GM12873 (cell line): ENCODE results near the gene CHRNB1.

Experiments
- CTCF ChIP-seq: IDR thresholded peaks from 2 replicates; pipeline ENCODE4 v1.5.1; 2012; ENCODE audit warnings: low read depth, mild to moderate bottlenecking, moderate library complexity, low read length, control low read depth; ENCODE audit not compliant: insufficient read depth; ENCODE audit errors: missing control alignments

Gene CHRNB1

GRCh38 chr17:7491583-7491982, 46.7 kb downstream of the CHRNB1 start:
- TF ChIP-seq CTCF, result no peak

GRCh38 chr17:7493941-7494340, 49.1 kb downstream of the CHRNB1 start:
- TF ChIP-seq CTCF, result no peak

GRCh38 chr17:7495906-7496434, 51.1 kb downstream of the CHRNB1 start:
- TF ChIP-seq CTCF, result no peak

GRCh38 chr17:7496470-7497183, 51.8 kb downstream of the CHRNB1 start:
- no peak for TF ChIP-seq CTCF

- no peak for TF ChIP-seq CTCF
Observed at GRCh38 chr17:7497228-7497627, 52.4 kb downstream of the CHRNB1 start.

- TF ChIP-seq CTCF, result no peak
Observed at GRCh38 chr17:7497636-7498035, 52.8 kb downstream of the CHRNB1 start.

GRCh38 chr17:7499161-7499560, 54.3 kb downstream of the CHRNB1 start:
- no peak for TF ChIP-seq CTCF
